Measurements from ENCODE around the gene RPL27.
"Not testable (repeated sequence)": the region's sequence is repeated elsewhere in the genome, so short reads cannot be mapped to it uniquely, and the experiment has no call there.

Gene RPL27

DNA sequence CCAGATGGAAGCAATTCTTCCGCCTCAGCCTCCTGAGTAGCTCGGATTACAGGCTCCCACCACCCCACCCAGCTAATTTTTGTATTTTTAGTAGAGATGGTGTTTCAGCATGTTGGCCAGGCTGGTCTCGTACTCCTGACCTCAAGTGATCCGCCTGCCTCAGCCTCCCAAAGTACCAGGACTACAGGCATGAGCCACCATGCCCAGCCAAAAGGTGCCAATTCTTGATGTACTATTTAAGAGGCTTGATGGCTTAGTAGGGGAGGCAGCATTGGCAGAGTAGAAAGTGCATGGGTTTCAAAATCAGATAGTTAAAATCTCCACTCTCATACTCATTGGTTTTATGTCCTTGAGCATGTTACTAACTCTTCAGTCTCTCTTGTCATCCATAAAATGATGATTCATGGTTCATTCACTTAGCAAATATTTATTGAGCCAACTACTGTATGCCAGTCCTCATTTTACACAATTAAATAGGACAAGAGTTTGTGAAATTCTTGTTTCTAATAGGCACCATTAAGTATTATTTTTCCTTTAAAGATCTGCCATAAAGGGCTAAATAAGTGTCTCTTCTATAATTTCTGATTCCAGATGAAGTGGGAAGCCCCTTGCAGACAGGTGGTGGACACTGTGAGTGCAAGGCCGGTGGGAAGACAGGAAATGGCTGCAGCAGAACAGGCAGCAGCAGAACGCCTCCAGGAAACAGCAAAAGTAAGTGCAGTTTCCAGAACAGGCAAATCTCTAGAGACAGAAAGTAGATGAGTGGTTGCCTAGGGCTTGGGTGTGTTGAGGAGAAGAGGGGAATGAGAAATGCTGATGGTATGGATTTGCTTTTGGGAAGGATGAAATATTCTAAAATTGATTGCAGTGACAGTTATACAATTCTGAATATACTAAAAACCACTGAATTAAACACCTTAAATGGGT, 8.2 kb upstream of the RPL27 start:
- no peak for DNase-seq
- intact Hi-C loops (cut with DNase I) = loop anchor here (10.0 kb wide), 1 partner anchor 145 kb away; the partner anchor contains the start of gene AOC2

DNA sequence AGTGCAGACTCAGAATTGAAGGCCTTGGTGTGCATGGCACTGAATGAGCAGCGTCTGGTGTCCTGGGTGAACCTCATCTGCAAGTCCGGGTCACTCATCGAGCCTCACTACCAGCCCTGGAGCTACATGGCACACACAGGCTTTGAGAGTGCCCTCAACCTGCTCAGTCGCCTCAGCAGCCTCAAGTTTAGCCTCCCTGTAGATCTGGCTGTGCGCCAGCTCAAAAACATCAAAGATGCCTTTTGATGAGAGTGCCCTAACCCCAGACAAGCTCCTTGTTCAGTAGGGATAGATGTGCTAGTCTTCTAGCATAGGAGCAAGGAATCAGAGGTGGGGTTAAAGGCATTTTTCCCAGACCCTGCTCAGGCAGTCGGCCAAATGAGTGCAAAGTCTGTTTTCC, 6.7 kb upstream of the RPL27 start:
- no peak for DNase-seq
- intact Hi-C loops (cut with DNase I) = loop anchor here (10.0 kb wide), 1 partner anchor 147 kb away; the partner anchor contains the start of gene AOC2

DNA sequence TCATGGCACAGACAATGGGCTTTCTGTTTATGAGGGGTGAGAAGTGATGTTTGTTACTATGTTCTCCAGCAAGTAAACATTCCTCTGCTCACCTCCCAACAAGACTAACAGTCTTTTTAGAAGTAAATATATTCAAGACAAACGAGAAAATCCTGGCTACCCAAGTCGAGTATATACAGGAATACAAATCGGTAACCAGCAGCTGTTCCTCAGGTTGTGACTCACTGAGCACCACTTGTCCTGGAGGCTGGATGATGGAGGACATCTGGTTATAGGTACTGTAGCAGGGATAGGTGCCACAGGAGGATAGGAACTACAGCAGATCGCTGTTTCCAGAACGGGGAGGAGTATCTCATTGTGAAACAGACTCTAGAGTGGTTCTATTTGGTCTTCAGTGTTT, 5.3 kb upstream of the RPL27 start:
- DNase-seq = no peak
- intact Hi-C loops (cut with DNase I) = loop anchor here (10.0 kb wide), 1 partner anchor 148 kb away; the partner anchor contains the start of gene AOC2

DNA sequence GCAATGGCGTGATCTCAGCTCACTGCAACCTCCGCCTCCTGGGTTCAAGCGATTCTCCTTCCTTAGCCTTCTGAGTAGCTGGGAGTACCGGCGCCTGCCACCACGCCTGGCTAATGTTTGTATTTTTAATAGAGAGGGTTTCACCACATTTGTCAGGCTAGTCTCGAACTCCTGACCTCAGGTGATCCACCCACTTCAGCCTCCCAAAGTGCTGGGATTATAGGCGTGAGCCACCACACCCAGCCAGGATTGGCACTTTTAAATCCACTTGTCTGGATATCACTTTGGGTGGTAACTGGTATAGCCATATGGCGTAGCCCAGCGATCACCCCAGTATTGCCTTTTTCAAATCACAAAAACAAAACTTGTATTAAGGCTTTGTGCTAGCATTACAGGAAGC, 4.3 kb upstream of the RPL27 start:
- not testable (repeated sequence) for DNase-seq
- intact Hi-C loops (cut with DNase I) = loop anchor here (10.0 kb wide), 1 partner anchor 149 kb away; the partner anchor contains the start of gene AOC2

DNA sequence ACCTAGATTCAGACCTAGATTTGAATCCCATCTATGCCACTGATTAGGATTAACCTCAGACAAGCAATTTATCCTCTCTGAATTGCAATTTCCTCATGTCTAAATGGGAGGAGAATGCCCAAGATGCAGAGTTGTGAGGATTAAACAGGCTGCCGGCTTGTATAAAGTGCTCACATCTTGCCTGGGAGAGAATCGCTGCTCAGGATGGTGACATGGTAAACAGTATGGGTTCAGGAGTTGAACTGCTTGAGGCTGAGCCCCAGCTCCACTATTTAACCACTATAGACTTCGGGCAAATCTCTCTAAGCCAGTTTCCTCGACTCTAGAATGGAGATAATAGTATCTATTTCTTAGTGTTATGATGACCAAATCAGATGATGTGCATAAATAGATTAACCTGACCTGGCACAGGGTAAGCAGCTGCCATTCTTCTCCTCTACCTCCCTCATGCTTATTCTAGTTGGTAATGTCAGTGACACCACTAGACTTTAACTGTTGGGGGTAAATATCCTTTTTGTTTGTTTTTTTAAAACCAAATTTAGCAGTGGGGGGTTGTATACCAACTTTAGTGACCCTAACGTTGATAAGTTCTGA, 732 bp upstream of the RPL27 start:
- DNase-seq = no peak
- intact Hi-C loops (cut with DNase I) = loop anchor here (10.0 kb wide), 1 partner anchor 153 kb away; the partner anchor contains the start of gene AOC2

DNA sequence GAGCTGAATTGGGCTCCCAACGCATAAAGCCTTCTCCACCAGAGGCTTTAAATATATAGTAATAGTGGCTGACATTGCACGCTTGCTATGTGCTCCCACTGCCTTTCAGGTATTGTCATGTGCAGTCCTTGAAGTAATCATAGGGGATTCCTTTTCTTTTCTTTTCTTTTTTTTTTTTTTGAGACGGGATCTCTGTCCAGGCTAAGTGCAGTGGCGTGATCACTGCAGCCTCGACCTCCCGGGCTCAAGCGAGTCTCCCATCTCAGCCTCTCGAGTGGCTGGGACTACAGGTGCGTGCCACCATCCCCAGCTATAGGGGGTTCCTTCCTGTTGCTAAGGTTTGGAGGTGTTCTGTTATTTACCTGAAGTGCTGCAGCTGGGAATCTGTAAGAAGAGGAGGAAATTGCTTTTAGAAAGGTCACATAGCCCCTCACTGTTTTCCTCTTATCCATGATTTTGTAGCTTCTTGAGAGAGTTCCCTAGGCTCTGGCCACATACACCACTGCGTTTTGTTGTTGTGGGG, 845 bp downstream of the RPL27 start:
- intact Hi-C loops (cut with DNase I) = loop anchor here (10.0 kb wide), 1 partner anchor 154 kb away; the partner anchor contains the start of gene AOC2
- DNase-seq = no peak

DNA sequence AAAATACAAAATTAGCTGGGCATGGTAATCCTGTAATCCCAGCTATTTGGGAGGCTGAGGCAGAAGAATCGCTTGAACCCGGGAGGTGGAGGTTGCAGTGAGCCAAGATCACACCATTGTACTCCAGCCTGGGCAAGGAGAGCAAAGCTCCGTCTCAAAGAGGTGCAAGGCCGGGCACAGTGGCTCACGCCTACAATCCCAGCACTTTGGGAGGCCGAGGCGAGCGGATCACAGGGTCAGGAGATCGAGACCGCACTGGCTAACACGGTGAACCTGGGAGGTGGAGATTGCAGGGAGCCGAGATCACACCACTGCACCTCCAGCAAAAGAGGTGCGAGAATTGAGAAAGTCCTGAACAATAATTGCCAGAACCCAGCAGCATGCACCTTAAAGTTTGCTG, 2.7 kb downstream of the RPL27 start:
- DNase-seq; intact Hi-C loops (cut with DNase I): not testable (repeated sequence)

DNA sequence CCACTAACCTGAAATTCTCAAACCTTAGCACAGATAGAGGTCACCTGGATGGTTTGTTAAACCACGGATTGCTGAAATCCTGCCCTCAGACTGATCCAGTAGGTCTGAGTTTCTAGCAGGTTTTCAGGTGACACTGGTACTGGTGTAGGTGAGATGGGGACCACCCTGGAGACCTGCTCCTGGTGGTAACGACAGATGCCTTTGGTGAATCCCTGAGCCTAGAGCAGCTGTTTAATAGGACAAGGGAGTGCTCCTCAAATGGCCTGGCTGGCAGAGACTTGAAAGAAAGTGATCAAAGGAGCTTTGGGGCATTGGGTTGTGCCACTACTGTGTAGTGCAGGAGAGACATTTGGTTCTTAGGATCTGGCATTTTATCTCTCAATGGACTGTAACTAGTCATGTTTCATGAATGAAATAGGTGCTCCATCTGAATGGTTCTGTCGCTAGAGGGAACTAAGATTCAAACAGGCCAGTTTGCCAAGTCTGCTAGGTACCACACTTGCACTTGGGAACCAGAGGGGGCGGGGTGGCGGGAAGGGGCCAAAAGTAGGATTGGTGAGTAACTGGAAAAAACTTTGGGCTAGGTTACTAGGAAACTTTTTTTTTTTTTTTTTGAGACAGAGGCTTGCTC, 5.4 kb downstream of the RPL27 start:
- no peak for DNase-seq
- intact Hi-C loops (cut with DNase I) = no loop called here

DNA sequence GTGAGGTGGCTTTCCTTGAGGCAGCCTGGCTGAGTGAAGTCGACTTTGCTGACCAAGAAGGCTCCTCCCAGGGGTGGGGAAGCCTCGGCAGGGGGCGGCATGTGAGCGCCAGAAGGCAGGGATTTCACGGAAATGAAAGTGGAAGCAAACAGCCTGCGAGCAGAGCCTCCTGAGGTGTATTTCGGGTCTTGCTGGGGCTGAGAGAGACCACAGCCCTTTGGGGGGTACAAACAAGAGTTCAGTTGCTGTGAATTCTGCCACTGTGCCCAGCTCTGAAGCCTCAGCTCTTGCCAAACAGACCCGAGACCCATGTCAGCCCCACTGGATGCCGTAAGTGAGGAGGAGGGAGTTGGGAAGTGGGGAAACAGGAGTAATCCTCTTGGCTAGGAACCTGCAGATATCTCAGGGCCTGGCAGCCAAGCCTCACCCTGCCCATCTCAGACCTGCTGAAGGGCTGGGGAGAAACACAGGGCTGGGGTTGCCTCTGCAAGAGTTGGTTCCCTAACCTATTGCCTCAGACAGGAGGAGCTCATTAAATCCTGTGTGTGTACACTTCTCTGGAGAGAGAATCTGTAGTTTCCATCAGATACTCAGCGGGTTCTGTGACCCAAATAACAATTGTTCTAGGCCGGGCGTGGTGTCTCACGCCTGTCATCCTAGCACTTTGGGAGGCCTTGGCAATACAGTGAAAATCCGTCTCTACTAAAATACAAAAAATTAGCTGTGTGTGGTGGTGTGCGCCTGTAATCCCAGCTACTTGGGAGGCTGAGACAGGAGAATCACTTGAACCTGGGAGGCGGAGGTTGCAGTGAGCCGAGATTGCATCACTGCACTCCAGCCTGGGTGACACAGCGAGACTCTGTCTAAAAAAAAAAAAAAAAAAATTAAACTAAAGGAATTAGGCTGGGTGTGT, 8.7 kb downstream of the RPL27 start, which contains the start of gene IFI35:
TSS of gene IFI35 (plus strand) at position 146 of the 913 bp plus-strand sequence. CDS start at position 310, 164 bp downstream.
- intact Hi-C loops (cut with DNase I) = no loop called here

DNA sequence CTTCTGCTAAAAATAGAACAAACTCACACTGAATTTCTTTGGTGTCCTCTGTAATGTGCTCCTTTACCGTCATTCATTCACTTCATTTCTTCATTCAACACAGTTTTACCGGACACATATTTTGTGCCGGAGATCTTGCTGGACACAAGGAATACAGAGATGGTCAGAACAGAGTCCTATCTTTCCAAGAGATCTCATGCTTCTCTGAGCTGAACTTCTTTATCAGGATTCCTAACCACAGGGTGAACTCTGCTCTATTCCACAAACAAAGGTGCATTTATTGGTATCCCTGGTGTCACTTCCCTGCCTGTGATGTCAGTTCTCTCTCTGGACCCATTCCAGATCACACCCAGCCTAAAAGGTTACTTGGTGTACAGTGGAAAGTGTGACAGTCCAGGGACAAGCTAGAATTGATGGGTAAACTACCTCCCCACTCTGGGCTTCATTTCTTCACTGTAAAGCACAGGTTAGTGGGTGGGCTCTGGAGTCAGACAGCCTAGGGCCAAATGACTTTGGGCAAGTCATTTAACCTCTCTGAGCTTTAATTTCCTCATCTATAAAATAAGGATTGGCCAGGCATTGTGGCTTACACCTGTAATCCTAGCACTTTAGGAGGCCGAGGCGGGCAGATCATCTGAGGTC, 12.6 kb downstream of the RPL27 start:
- DNase-seq = no peak
- intact Hi-C loops (cut with DNase I) = no loop called here

More for the DNA sequence above, 8.7 kb downstream of the RPL27 start, which contains the start of gene IFI35:
- peak; percentile 50 to 90 (median 78) for DNase-seq

DNA sequence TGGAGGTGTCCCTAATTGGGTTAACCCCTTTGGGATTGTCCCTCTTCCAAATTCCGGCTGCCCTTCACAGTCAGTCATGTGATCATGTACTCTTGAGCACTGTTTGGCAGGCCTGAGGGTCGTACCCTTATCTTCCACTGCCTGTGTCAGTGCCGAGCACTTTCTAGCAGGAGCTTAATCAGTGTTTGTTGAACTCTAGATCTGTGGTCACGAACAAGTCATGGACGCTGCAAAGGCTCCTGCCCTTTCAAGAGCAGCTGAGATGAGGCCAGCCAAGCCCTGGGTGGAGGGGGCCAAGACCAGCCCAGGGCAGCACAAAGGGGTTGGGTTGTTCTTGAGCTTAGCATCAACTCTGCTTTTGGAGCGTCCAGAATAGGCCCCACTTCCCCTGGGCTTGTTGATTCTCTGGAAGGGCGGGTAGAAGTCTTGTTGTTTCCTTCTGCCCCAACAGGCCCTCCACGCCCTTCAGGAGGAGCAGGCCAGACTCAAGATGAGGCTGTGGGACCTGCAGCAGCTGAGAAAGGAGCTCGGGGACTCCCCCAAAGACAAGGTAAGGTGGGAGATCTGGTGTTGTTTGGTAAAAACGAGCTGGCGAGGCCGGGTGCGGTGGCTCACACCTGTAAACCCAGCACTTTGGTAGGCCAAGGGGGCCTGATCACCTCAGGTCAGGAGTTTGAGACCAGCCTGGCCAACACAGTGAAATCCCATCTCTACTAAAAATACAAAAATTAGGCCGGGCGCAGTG, 13.7 kb downstream of the RPL27 start:
- intact Hi-C loops (cut with DNase I) = no loop called here

DNA sequence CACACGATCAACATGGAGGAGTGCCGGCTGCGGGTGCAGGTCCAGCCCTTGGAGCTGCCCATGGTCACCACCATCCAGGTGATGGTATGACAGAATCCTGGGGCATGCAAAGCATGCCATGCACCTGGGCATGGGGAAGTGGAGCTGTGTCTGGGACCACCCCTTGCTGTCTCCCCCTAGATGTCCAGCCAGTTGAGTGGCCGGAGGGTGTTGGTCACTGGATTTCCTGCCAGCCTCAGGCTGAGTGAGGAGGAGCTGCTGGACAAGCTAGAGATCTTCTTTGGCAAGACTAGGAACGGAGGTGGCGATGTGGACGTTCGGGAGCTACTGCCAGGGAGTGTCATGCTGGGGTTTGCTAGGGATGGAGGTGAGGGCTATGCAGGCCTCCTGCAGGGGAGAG, 15.1 kb downstream of the RPL27 start:
- intact Hi-C loops (cut with DNase I) = no loop called here
- DNase-seq = no peak

More for the DNA sequence above, 13.7 kb downstream of the RPL27 start:
- no peak for DNase-seq

DNA sequence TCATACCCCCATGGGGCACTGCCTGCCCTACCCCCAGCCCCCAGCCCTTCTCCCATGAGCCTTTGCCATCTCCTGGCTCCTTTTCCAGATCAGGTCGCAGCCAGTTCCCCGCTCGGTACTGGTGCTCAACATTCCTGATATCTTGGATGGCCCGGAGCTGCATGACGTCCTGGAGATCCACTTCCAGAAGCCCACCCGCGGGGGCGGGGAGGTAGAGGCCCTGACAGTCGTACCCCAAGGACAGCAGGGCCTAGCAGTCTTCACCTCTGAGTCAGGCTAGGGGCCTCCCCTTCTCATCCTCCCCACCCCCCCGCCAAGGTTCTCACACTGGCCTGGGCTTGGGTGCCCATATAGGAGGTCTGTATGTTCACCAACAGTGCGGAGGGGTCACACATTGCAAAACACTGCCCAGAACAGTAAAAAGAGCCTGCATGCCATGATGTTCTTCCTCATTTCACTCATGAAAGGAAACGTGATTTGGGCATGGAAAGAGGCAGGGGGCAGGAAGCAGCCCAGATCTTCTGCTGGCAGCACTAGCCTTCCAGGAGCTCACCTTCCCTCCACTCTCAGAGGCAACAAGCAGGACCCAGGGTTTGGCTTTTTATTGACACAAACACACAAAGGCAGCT, 15.9 kb downstream of the RPL27 start:
- intact Hi-C loops (cut with DNase I) = no loop called here
- no peak for DNase-seq

DNA sequence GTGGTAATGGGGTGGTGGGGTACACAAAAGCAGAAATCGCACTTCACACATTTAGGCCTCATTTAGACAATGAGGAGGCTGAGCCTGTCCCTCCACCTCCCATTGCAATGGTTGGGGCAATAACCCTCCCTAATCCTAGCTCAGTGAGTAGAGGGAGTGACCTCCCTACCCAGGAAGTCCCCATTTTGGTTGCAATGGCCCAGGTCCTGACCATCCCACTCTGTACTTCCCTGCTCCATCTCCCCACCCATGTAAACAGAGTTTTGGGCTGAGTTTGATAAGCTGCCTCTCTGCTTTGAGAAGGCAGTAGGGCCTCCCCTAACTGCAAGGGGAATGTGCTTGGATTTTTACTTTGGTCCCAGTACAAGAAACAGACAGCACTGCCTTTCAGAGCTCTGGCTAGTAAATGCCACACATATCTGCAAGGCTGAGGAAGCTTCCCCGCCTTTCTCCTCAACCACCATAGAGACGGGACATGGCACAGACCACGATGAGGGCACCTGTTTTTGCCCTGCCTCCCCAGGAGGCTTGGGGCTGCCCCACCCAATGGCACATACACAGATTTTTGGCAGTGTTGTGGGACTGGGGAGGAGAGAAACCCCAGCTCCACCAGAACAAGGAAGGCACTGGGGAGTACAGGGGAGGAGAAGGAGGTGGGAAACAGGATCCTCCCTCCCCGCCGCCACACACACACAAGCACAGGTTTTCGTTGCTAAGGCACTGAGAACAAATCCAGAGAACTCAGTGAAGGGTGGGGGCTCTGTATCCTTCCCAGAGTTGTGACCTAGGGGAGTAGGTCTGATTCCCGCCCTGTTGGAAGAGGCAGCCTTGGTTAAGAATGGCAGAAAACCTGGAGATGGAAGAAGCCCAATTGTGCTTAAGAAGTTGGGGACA, 16.7 kb downstream of the RPL27 start:
- DNase-seq = peak in 23 of 42 donors; percentile 23 to 78 (median 53)
- intact Hi-C loops (cut with DNase I) = no loop called here

DNA sequence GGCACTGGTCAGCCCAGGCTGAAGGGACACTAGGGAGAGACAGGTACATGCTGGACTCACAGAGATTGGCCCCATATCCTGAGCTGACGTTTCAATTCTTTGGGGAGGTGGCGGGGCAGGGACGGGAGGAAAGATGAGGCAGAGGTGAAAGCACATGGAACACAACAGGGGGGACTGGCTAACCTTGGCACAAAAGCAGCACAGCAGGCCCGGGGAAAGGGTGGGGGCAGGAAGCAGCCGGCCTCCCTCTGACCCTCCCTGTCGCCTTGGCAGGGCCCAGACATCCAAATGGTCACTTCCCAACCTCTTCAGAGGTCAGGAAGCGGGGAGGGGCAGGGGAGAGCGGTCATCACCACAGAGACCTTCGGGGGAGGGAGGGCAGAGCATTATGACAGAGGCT, 17.4 kb downstream of the RPL27 start:
- DNase-seq = no peak
- intact Hi-C loops (cut with DNase I) = no loop called here

DNA sequence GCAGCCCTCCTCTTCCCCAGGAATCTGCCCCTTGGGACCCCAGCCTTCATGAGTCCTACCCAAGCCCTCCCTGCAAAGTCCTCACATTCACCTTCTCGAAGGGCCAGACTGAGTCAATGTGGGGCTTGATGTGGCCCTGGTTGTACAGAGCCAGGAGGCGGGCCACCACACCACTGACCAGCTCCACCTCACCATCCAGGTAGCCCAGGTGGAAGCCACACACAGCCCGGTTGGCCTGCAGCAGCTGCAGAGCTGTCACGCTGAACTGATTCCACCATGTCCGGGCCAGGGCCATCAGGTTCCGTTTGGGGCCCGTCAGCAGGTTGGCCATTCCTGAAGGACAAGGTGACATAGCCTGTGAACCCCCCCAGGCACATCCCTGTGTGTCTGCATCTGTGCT, 18.0 kb downstream of the RPL27 start:
- no peak for DNase-seq
- intact Hi-C loops (cut with DNase I) = no loop called here
